A549 (cell line): ENCODE results near the gene DSP. TPM values are rescaled to one million over a fixed set of nuclear protein-coding genes. Genes with fewer than 3 reads are reported as not detected.

Source experiments
- polyA plus RNA-seq, 4 experiments: library from polyadenylated mRNA; depleted of rRNA in 3 of 4; stranded (reverse); fragments of >200 nt; fragmentation: RNase III in 1 of 4; extraction: RNeasy Plus Mini Kit Qiagen cat#74134 plus additional on column Dnase treatment in 1 of 4; gene quantifications; 2 replicates in 3 of 4; 3 replicates in 1 of 4; pipeline ENCODE4 v1.2.3, GENCODE V29; 2011 to 2017

The DSP gene
- polyA plus RNA-seq, 2 of the 4 experiments (the other 2 are of a cell fraction): 15.2 to 34.1 TPM

Other genes with a start within 250 kb of the DSP start
- gene SSR1, start 228.5 kb upstream of the DSP start, polyA plus RNA-seq (2011; rRNA removed): 171 and 201 TPM in 2 replicates
- 84.8 to 91.0 TPM (median 87.0 TPM) in 3 replicates for gene SSR1, start 228.5 kb upstream of the DSP start, polyA plus RNA-seq (2017; fragmentation: RNase III; extraction: RNeasy Plus Mini Kit Qiagen cat#74134 plus additional on column Dnase treatment)
- 0.12 TPM in 1 of 2 replicates, not detected in the other for gene CAGE1, start 151.9 kb upstream of the DSP start, polyA plus RNA-seq (2011; rRNA removed)
- 0.09 to 0.16 TPM in 2 of 3 replicates, not detected in the other for gene CAGE1, start 151.9 kb upstream of the DSP start, polyA plus RNA-seq (2017; fragmentation: RNase III; extraction: RNeasy Plus Mini Kit Qiagen cat#74134 plus additional on column Dnase treatment)
- 20.4 and 24.6 TPM in 2 replicates for gene RIOK1, start 151.9 kb upstream of the DSP start, polyA plus RNA-seq (2011; rRNA removed)
- gene RIOK1, start 151.9 kb upstream of the DSP start, polyA plus RNA-seq (2017; fragmentation: RNase III; extraction: RNeasy Plus Mini Kit Qiagen cat#74134 plus additional on column Dnase treatment): 16.1 to 19.7 TPM (median 16.1 TPM) in 3 replicates
- gene SNRNP48, start 48.5 kb downstream of the DSP start, polyA plus RNA-seq (2011; rRNA removed): 10.6 and 13.7 TPM in 2 replicates
- gene SNRNP48, start 48.5 kb downstream of the DSP start, polyA plus RNA-seq (2017; fragmentation: RNase III; extraction: RNeasy Plus Mini Kit Qiagen cat#74134 plus additional on column Dnase treatment): 12.8 to 13.9 TPM (median 13.0 TPM) in 3 replicates
- 23.0 and 26.5 TPM in 2 replicates for gene BMP6, start 184.4 kb downstream of the DSP start, polyA plus RNA-seq (2011; rRNA removed)
- gene BMP6, start 184.4 kb downstream of the DSP start, polyA plus RNA-seq (2017; fragmentation: RNase III; extraction: RNeasy Plus Mini Kit Qiagen cat#74134 plus additional on column Dnase treatment): 3.0 to 8.4 TPM (median 4.5 TPM) in 3 replicates